Nephron (organoid): Measurements from ENCODE around the gene WDR74.
A peak's percentile ranks its signal among the peaks of the same experiment; 100 is the strongest.

Experiments
- H3K27ac Mint-ChIP-seq, 3 experiments: 2 replicates each; pipeline ENCODE4 v1.8.0; 2020; ENCODE audit warnings: mixed read lengths in 3 of 3, mild to moderate bottlenecking in 2 of 3, moderate library complexity in 1 of 3
- H3K27me3 Mint-ChIP-seq: 2 replicates; pipeline ENCODE4 v1.8.0; 2021; ENCODE audit warnings: low read depth, mild to moderate bottlenecking, moderate library complexity, mixed read lengths
- H3K36me3 Mint-ChIP-seq: 2 replicates; pipeline ENCODE4 v1.8.0; 2020; ENCODE audit warnings: low read depth, mixed read lengths
- H3K4me1 Mint-ChIP-seq: 2 replicates; pipeline ENCODE4 v1.8.0; 2020; ENCODE audit warnings: mixed read lengths
- H3K4me3 Mint-ChIP-seq, 3 experiments: 2 replicates each; pipeline ENCODE4 v1.8.0; 2020; ENCODE audit warnings: mild to moderate bottlenecking in 3 of 3, mixed read lengths in 3 of 3, moderate library complexity in 2 of 3
- H3K9me3 Mint-ChIP-seq: 2 replicates; pipeline ENCODE4 v1.8.0; 2020; ENCODE audit warnings: mixed read lengths
- CTCF ChIP-seq, 3 experiments: fragments of 200-600 bp; sonication (generic); IDR thresholded peaks; one replicate each; pipeline ENCODE4 v1.5.0; 2021; ENCODE audit warnings: antibody characterized with exemption in 3 of 3; ENCODE audit not compliant: unreplicated experiment in 3 of 3

WDR74 gene

GRCh38 chr11:62787005-62787759 is 52.2 kb downstream of the WDR74 start, which contains the start of gene TMEM179B:
TSS of gene TMEM179B (plus strand) at chr11:62787402. CDS start at chr11:62787432, 30 bp downstream.
- Mint-ChIP-seq H3K9me3 (no peaks in the 10 kb centered on the region), H3K4me1 (peaks cover 28% of the 10 kb centered on the region), H3K36me3 (peaks cover 27% of the 10 kb centered on the region), H3K27ac (peak within 1 kb of the TSS; percentile 89 to 97 (median 97)), H3K27me3 (no peaks in the 10 kb centered on the region), H3K4me3 (peak within 1 kb of the TSS; percentile 92 to 98 (median 96))
- TF ChIP-seq CTCF (IDR thresholded peaks at IDR 0.05; ENCODE audit: unreplicated experiment in 3 of 3) = no peak

- Mint-ChIP-seq H3K4me1 (peaks cover 25% of the 10 kb centered on the region), H3K9me3 (no peaks in the 10 kb centered on the region), H3K27me3 (no peaks in the 10 kb centered on the region), H3K36me3 (peaks cover 30% of the 10 kb centered on the region), H3K27ac (peak overlapping the region; percentile 85 to 89 (median 87)), H3K4me3 (peak overlapping the region; percentile 81 to 88 (median 85))
- TF ChIP-seq CTCF (IDR thresholded peaks at IDR 0.05; ENCODE audit: unreplicated experiment in 3 of 3) = peak; percentile 92 to 95 (median 94)
These were observed 52.9 kb downstream of the WDR74 start for GRCh38 chr11:62786318-62787004.
